OCI-LY1 (cell line): ENCODE results near the gene CFAP43.

Experiments
- H2AFZ ChIP-seq: fragments of 200-600 bp; sonication (generic), shearing (Covaris generic); 2 replicates; pipeline ENCODE4 v1.6.0; 2014; ENCODE audit warnings: antibody characterized with exemption, mild to moderate bottlenecking, low read length
- H3F3A ChIP-seq: fragments of 200-600 bp; sonication (generic), shearing (Covaris generic); 2 replicates; pipeline ENCODE4 v1.6.0; 2014; ENCODE audit warnings: mild to moderate bottlenecking, antibody characterized with exemption, low read length, moderate library complexity; ENCODE audit not compliant: insufficient read depth
- H3K27ac ChIP-seq: fragments of 200-600 bp; sonication (generic); 2 replicates; pipeline ENCODE4 v1.5.1; 2014; ENCODE audit warnings: low read length, mixed run types, mild to moderate bottlenecking, low read depth; ENCODE audit not compliant: poor library complexity, severe bottlenecking
- H3K27me3 ChIP-seq: fragments of 200-600 bp; sonication (generic); 2 replicates; pipeline ENCODE4 v1.6.0; 2014; ENCODE audit warnings: antibody characterized with exemption, mild to moderate bottlenecking, low read length, moderate library complexity; ENCODE audit not compliant: insufficient read depth
- H3K36me3 ChIP-seq: fragments of 200-600 bp; sonication (generic); 2 replicates; pipeline ENCODE4 v1.6.1; 2014; ENCODE audit warnings: mild to moderate bottlenecking, antibody characterized with exemption, low read length, moderate library complexity, mixed read lengths; ENCODE audit not compliant: insufficient read depth
- H3K4me1 ChIP-seq: fragments of 200-600 bp; sonication (generic); 2 replicates; pipeline ENCODE4 v1.5.1; 2014; ENCODE audit warnings: mild to moderate bottlenecking, low read length, moderate library complexity; ENCODE audit not compliant: insufficient read depth, severe bottlenecking
- H3K4me2 ChIP-seq: fragments of 200-600 bp; sonication (generic), shearing (Covaris generic); 2 replicates; pipeline ENCODE4 v1.6.1; 2014; ENCODE audit warnings: low read length
- H3K4me3 ChIP-seq: fragments of 200-600 bp; sonication (generic); 2 replicates; pipeline ENCODE4 v1.5.1; 2014; ENCODE audit warnings: low read length, low read depth, mild to moderate bottlenecking, mixed read lengths; ENCODE audit not compliant: poor library complexity, severe bottlenecking
- H3K79me2 ChIP-seq: fragments of 200-600 bp; shearing (Covaris generic); 2 replicates; pipeline ENCODE4 v1.6.1; 2016; ENCODE audit warnings: mixed run types, low read length, mixed read lengths; ENCODE audit not compliant: insufficient read depth
- H3K9ac ChIP-seq: fragments of 200-600 bp; sonication (generic), shearing (Covaris generic); 2 replicates; pipeline ENCODE4 v1.6.1; 2014; ENCODE audit warnings: mild to moderate bottlenecking, low read length, mixed read lengths
- H3K9me2 ChIP-seq: fragments of 200-600 bp; sonication (generic), shearing (Covaris generic); 2 replicates; pipeline ENCODE4 v1.6.1; 2014; ENCODE audit warnings: low read depth, mild to moderate bottlenecking, low read length, mixed read lengths
- H3K9me3 ChIP-seq: fragments of 200-600 bp; shearing (Covaris generic); 2 replicates; pipeline ENCODE4 v1.6.1; 2014; ENCODE audit warnings: low read length, mixed read lengths
- H4K20me1 ChIP-seq: fragments of 200-600 bp; sonication (generic), shearing (Covaris generic); 2 replicates; pipeline ENCODE4 v1.6.0; 2016; ENCODE audit warnings: mild to moderate bottlenecking, low read length; ENCODE audit not compliant: insufficient read depth
- EZH2 ChIP-seq: fragments of 200-600 bp; sonication (generic), shearing (Covaris generic); IDR thresholded peaks from 2 replicates; pipeline ENCODE4 v1.8.0; 2017; ENCODE audit warnings: borderline replicate concordance, mixed run types, mild to moderate bottlenecking, antibody characterized with exemption, low read length, moderate library complexity, mixed read lengths
- TF ChIP-seq, protein P1 (sequence below): fragments of 200-600 bp; sonication (generic), shearing (Covaris generic); IDR thresholded peaks from 2 replicates; pipeline ENCODE4 v1.5.1; 2017; ENCODE audit warnings: mild to moderate bottlenecking, antibody characterized with exemption, low read length, moderate library complexity, mixed read lengths

CFAP43 gene

DNA sequence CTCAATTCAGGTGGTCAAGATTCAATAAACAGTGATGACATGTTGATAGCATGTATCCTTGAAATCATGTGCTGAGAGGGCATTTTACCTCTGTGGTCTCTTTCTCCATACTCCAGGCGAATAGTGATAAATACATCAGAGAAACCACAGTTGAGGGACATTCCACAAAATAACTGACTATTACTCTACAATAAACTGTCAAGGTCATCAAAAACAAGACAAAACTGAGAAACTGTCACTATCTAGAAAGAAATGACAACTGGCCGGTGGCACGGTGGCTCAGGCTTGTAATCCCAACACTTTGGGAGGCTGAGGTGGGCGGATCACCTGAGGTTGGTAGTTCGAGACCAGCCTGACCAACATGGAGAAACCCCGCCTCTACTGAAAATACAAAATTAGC is 94.0 kb downstream of the CFAP43 start:
- no peaks in the 10 kb centered on the region for H3F3A ChIP-seq
- no peak overlapping the region for H3K4me2 ChIP-seq
- no peak overlapping the region for H3K27ac ChIP-seq
- no peaks in the 10 kb centered on the region for H3K79me2 ChIP-seq
- TF ChIP-seq, protein P1, sequence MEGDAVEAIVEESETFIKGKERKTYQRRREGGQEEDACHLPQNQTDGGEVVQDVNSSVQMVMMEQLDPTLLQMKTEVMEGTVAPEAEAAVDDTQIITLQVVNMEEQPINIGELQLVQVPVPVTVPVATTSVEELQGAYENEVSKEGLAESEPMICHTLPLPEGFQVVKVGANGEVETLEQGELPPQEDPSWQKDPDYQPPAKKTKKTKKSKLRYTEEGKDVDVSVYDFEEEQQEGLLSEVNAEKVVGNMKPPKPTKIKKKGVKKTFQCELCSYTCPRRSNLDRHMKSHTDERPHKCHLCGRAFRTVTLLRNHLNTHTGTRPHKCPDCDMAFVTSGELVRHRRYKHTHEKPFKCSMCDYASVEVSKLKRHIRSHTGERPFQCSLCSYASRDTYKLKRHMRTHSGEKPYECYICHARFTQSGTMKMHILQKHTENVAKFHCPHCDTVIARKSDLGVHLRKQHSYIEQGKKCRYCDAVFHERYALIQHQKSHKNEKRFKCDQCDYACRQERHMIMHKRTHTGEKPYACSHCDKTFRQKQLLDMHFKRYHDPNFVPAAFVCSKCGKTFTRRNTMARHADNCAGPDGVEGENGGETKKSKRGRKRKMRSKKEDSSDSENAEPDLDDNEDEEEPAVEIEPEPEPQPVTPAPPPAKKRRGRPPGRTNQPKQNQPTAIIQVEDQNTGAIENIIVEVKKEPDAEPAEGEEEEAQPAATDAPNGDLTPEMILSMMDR: no peak
- TF ChIP-seq EZH2: no peak
- no peaks in the 10 kb centered on the region for H3K9me3 ChIP-seq
- H2AFZ ChIP-seq: no peak overlapping the region
- no peaks in the 10 kb centered on the region for H3K27me3 ChIP-seq
- no peaks in the 10 kb centered on the region for H3K9me2 ChIP-seq
- no peaks in the 10 kb centered on the region for H3K36me3 ChIP-seq
- H3K9ac ChIP-seq: no peak overlapping the region
- no peaks in the 10 kb centered on the region for H3K4me1 ChIP-seq
- H3K4me3 ChIP-seq: no peak overlapping the region
- no peaks in the 10 kb centered on the region for H4K20me1 ChIP-seq

DNA sequence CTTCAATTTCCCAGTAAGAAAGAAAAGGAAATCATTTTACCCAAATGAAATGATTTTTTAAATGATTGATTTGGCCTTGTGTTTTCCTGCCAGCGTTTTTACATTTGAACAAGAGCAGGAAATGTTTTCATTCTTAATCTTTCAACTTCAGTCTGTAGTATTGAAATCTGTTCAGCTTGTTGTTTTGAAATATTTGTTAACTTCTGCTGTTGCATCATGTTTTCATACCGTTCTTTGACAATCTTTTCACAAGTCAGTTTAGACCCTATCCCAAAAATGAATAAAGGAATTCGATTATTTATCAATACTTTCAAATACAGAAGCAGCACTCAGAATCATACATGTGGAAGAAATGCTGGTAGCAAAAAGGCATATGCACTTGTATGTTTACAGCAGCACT is 102.1 kb downstream of the CFAP43 start:
- no peaks in the 10 kb centered on the region for H3K9me2 ChIP-seq
- TF ChIP-seq EZH2: no peak
- TF ChIP-seq, protein P1: no peak
- H3K36me3 ChIP-seq: peaks cover 10% of the 10 kb centered on the region
- H3K4me2 ChIP-seq: no peak overlapping the region
- no peaks in the 10 kb centered on the region for H3K27me3 ChIP-seq
- H3K27ac ChIP-seq: no peak overlapping the region
- no peaks in the 10 kb centered on the region for H3K9me3 ChIP-seq
- no peak overlapping the region for H3K4me3 ChIP-seq
- no peaks in the 10 kb centered on the region for H3K4me1 ChIP-seq
- H3F3A ChIP-seq: no peaks in the 10 kb centered on the region
- no peaks in the 10 kb centered on the region for H3K79me2 ChIP-seq
- no peak overlapping the region for H3K9ac ChIP-seq
- H4K20me1 ChIP-seq: no peaks in the 10 kb centered on the region
- H2AFZ ChIP-seq: no peak overlapping the region

DNA sequence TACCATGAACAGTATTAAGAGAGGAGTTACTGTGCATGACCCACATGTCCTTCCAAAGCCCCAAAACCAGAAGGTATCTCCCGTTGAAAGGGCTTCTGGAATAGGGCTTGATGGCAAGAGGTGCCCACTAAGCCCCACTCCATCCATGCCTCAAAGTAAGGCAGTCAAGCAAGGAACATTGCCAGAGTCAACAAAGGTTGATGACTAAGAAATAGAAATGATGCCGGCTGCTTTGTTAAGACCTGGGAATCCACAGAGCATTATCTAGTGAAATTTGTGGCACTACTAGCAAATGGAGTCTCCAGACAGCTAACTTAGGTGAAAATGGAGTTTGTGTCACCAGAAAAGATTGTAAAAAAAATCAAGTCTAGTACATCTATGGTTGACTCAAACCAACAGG is 104.0 kb downstream of the CFAP43 start:
- no peak for TF ChIP-seq EZH2
- TF ChIP-seq, protein P1: no peak
- Histone ChIP-seq H3K4me3 (no peak overlapping the region), H3K9me3 (no peaks in the 10 kb centered on the region), H3K9me2 (no peaks in the 10 kb centered on the region), H3K9ac (no peak overlapping the region), H2AFZ (no peak overlapping the region), H3K27ac (no peak overlapping the region), H3F3A (no peaks in the 10 kb centered on the region), H3K27me3 (no peaks in the 10 kb centered on the region), H3K4me1 (peaks cover 6% of the 10 kb centered on the region), H3K36me3 (peaks cover 13% of the 10 kb centered on the region), H4K20me1 (no peaks in the 10 kb centered on the region), H3K79me2 (no peaks in the 10 kb centered on the region), H3K4me2 (no peak overlapping the region)
